ENCODE results near the gene TCP1. TPM values are rescaled to one million over a fixed set of nuclear protein-coding genes. Genes with fewer than 3 reads are reported as not detected.

Gene TCP1
- total and polyA plus RNA-seq, 10 donors = 74.3 to 136 (median 111) TPM

GRCh38 chr6:159831373-159831679 is 41.9 kb upstream of the TCP1 start:
- TF ChIP-seq POLR2A (IDR thresholded peaks at IDR 0.05) (no peak), CTCF (IDR thresholded peaks at IDR 0.05 in 8 of 11, conservative IDR thresholded peaks at IDR 0.05 in 3 of 11) (no peak), POLR2AphosphoS5 (IDR thresholded peaks at IDR 0.05) (no peak)
- Histone ChIP-seq H3K27me3 (replicated peaks in 1 of 7) (peaks cover 0 to 3% (median 0%) of the 10 kb centered on the region in 7 donors), H3K36me3 (no peaks in the 10 kb centered on the region), H3K4me1 (peaks cover 0 to 12% (median 7%) of the 10 kb centered on the region in 6 donors), H3K4me3 (no peak overlapping the region), H3K27ac (no peak overlapping the region), H3K9me3 (no peaks in the 10 kb centered on the region)
- WGBS, 5 donors = 83 to 94% (median 87%) methylated on average over 4 of the region's 4 CpGs
- no peak for DNase-seq
- intact Hi-C loops (cut with DNase I; ENCODE audit: low total_unique reads) = no loop called here

GRCh38 chr6:159830501-159831372 is 41.3 kb upstream of the TCP1 start:
- Histone ChIP-seq H3K4me3 (no peak overlapping the region), H3K9me3 (no peaks in the 10 kb centered on the region), H3K36me3 (no peaks in the 10 kb centered on the region), H3K27ac (no peak overlapping the region), H3K4me1 (peaks cover 0 to 12% (median 7%) of the 10 kb centered on the region in 6 donors), H3K27me3 (replicated peaks in 1 of 7) (no peaks in the 10 kb centered on the region)
- intact Hi-C loops (cut with DNase I; ENCODE audit: low total_unique reads) = no loop called here
- DNase-seq = no peak
- TF ChIP-seq POLR2A (IDR thresholded peaks at IDR 0.05) = no peak
- no peak for TF ChIP-seq POLR2AphosphoS5 (IDR thresholded peaks at IDR 0.05)
- TF ChIP-seq CTCF (IDR thresholded peaks at IDR 0.05 in 8 of 11, conservative IDR thresholded peaks at IDR 0.05 in 3 of 11) = no peak
- WGBS, 5 donors = 73 to 82% (median 77%) methylated on average over 10 to 11 of the region's 11 CpGs

- no peaks in the 10 kb centered on the region for H3K27me3 ChIP-seq (replicated peaks in 1 of 7)
- no peaks in the 10 kb centered on the region for H3K9me3 ChIP-seq
- intact Hi-C loops (cut with DNase I; ENCODE audit: low total_unique reads) = no loop called here
- no peaks in the 10 kb centered on the region for H3K36me3 ChIP-seq
- no peak overlapping the region for H3K27ac ChIP-seq
- peaks cover 0 to 12% (median 7%) of the 10 kb centered on the region in 6 donors for H3K4me1 ChIP-seq
- 7 to 28% (median 22%) methylated on average over 4 of the region's 4 CpGs for WGBS, 5 donors
- no peak for DNase-seq
- H3K4me3 ChIP-seq = no peak overlapping the region
- TF ChIP-seq POLR2AphosphoS5 (IDR thresholded peaks at IDR 0.05) (no peak), CTCF (IDR thresholded peaks at IDR 0.05 in 8 of 11, conservative IDR thresholded peaks at IDR 0.05 in 3 of 11) (no peak), POLR2A (IDR thresholded peaks at IDR 0.05) (no peak)
Measured at GRCh38 chr6:159829526-159829925, 40.1 kb upstream of the TCP1 start.

- H3K36me3 ChIP-seq = no peaks in the 10 kb centered on the region
- no peak for TF ChIP-seq CTCF (IDR thresholded peaks at IDR 0.05 in 8 of 11, conservative IDR thresholded peaks at IDR 0.05 in 3 of 11)
- no peak for TF ChIP-seq POLR2A (IDR thresholded peaks at IDR 0.05)
- H3K4me1 ChIP-seq = peaks cover 0 to 12% (median 7%) of the 10 kb centered on the region in 6 donors
- no peak for DNase-seq
- H3K27me3 ChIP-seq (replicated peaks in 1 of 7) = no peaks in the 10 kb centered on the region
- WGBS, 5 donors = 56 to 81% (median 64%) methylated on average over 7 of the region's 7 CpGs
- no peaks in the 10 kb centered on the region for H3K9me3 ChIP-seq
- no peak overlapping the region for H3K4me3 ChIP-seq
- no peak overlapping the region for H3K27ac ChIP-seq
- intact Hi-C loops (cut with DNase I; ENCODE audit: low total_unique reads) = no loop called here
Measured at GRCh38 chr6:159828074-159828473, 38.7 kb upstream of the TCP1 start.
